ENCODE results near the gene MOB2. TPM values are rescaled to one million over a fixed set of nuclear protein-coding genes. Genes with fewer than 3 reads are reported as not detected.

MOB2 gene
- total RNA-seq, 1 experiment from 2014 or later = 22.7 TPM

- Histone ChIP-seq H3K18ac (ENCODE audit: insufficient read length, low read depth, low read length) (no peak overlapping the region), H2BK20ac (ENCODE audit: low read depth, low read length, poor library complexity, severe bottlenecking) (no peak overlapping the region), H3K4me1 (ENCODE audit: insufficient read depth, low read length) (no peaks in the 10 kb centered on the region; the same call in 1 of the 2 replicates), H3K9ac (ENCODE audit: extremely low read depth, insufficient read length, low read length) (no peak overlapping the region), H3K4me2 (ENCODE audit: insufficient read depth, insufficient read length, low read length) (no peak overlapping the region), H4K91ac (ENCODE audit: insufficient read length, low read depth, low read length) (no peak overlapping the region), H2BK120ac (ENCODE audit: low read depth, low read length, poor library complexity, severe bottlenecking) (no peak overlapping the region), H3K79me1 (ENCODE audit: insufficient read depth, low read depth, low read length, poor library complexity, severe bottlenecking) (no peaks in the 10 kb centered on the region), H3K79me2 (ENCODE audit: insufficient read depth, low read length) (no peaks in the 10 kb centered on the region), H3K4ac (ENCODE audit: low read depth, low read length) (no peak overlapping the region), H3T11ph (ENCODE audit: low read length) (no peak overlapping the region), H3K23ac (ENCODE audit: insufficient read length, low read depth, low read length) (no peak overlapping the region), H2BK5ac (ENCODE audit: insufficient read length, low read length) (no peak overlapping the region), H2BK15ac (ENCODE audit: low read depth, low read length) (no peak overlapping the region), H2AFZ (ENCODE audit: low read length) (no peak overlapping the region), H4K20me1 (ENCODE audit: control insufficient read depth, insufficient read depth, insufficient read length) (no peaks in the 10 kb centered on the region), H2AK5ac (ENCODE audit: insufficient read length, low read length) (no peak overlapping the region), H3K27me3 (ENCODE audit: insufficient read depth, low read length) (no peaks in the 10 kb centered on the region), H4K8ac (replicated peaks; ENCODE audit: insufficient read length, low read depth, low read length) (no peak overlapping the region), H3K14ac (ENCODE audit: insufficient read depth, low read length) (no peak overlapping the region), H3K9me3 (ENCODE audit: control insufficient read depth, low read depth, low read length) (no peaks in the 10 kb centered on the region), H3K56ac (ENCODE audit: insufficient read length, low read depth, low read length) (no peak overlapping the region), H2BK12ac (ENCODE audit: insufficient read length, low read depth, low read length) (no peak overlapping the region), H3K23me2 (ENCODE audit: insufficient read length, low read depth, low read length, poor library complexity, severe bottlenecking) (no peaks in the 10 kb centered on the region), H3K27ac (ENCODE audit: insufficient read length, low read depth, low read length) (no peak overlapping the region), H4K5ac (ENCODE audit: insufficient read length, low read depth, low read length) (no peak overlapping the region)
- DNase-seq = no peak
- Mint-ChIP-seq H3K27ac (no peak overlapping the region), H3K27me3 (ENCODE audit: low read depth) (no peaks in the 10 kb centered on the region), H3K36me3 (ENCODE audit: insufficient read depth in 1 of 3, low read depth in 3 of 3) (peaks cover 5 to 6% (median 5%) of the 10 kb centered on the region in 3 experiments; a peak in 6 of 7 replicates), H3K9me3 (no peaks in the 10 kb centered on the region), H3K4me1 (peaks cover 0 to 3% of the 10 kb centered on the region in 2 experiments; a peak in 1 of 4 replicates), H3K4me3 (no peak overlapping the region)
- TF ChIP-seq, protein P1, sequence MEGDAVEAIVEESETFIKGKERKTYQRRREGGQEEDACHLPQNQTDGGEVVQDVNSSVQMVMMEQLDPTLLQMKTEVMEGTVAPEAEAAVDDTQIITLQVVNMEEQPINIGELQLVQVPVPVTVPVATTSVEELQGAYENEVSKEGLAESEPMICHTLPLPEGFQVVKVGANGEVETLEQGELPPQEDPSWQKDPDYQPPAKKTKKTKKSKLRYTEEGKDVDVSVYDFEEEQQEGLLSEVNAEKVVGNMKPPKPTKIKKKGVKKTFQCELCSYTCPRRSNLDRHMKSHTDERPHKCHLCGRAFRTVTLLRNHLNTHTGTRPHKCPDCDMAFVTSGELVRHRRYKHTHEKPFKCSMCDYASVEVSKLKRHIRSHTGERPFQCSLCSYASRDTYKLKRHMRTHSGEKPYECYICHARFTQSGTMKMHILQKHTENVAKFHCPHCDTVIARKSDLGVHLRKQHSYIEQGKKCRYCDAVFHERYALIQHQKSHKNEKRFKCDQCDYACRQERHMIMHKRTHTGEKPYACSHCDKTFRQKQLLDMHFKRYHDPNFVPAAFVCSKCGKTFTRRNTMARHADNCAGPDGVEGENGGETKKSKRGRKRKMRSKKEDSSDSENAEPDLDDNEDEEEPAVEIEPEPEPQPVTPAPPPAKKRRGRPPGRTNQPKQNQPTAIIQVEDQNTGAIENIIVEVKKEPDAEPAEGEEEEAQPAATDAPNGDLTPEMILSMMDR (conservative IDR thresholded peaks at IDR 0.05) = no peak
- no CpG with 5 or more reads among the region's 11 CpGs for WGBS (ENCODE audit: extremely low coverage, insufficient read length, low lambda C conversion rate)
These were observed 47.2 kb downstream of the MOB2 start for GRCh38 chr11:1439341-1439740.
